K562 (cell line): ENCODE data around the gene HAPLN2. TPM values are rescaled to one million over a fixed set of nuclear protein-coding genes. Genes with fewer than 3 reads are reported as not detected.

Experiments
- ATAC-seq: fragments of 200-7000 bp; cut with Tn5 transposase; 3 replicates; pipeline ENCODE4 v1.9.1; 2020; ENCODE audit warnings: moderate library complexity
- BruUV-seq: library from RNA; stranded (reverse); fragments of 400-500 nt; replicated peaks from 2 replicates; lab custom pipeline; 2021; lab: Mats Ljungman, UMichigan
- CTCF ChIA-PET: fragments of 300-600 bp; formaldehyde crosslinking; extraction: SDS; loops from one replicate; lab custom pipeline; 2021; ENCODE audit warnings: low intra/inter-chr PET ratio; lab: Yijun Ruan, JAX
- POLR2A ChIA-PET: fragments of 300-600, 350-650 bp; sonication (Branson Sonifier 250); formaldehyde crosslinking; extraction: SDS; loops from one replicate; lab custom pipeline; 2021; ENCODE audit warnings: antibody characterized with exemption, inconsistent platforms; lab: Yijun Ruan, JAX
- DNase-seq, 4 experiments: peaks; one replicate each; pipeline versions ENCODE4 v3.0.0 to v3.0.0-alpha.2; 2011 to 2018; ENCODE audit warnings: low spot score in 3 of 4, mixed read lengths in 3 of 4; ENCODE audit errors: extremely low read depth in 1 of 4
- FAIRE-seq: peaks from 2 replicates; lab custom pipeline; 2011; peaks lifted over from hg19 to GRCh38; lab: Jason Lieb, UNC
- H2AFZ ChIP-seq: 2 replicates; pipeline ENCODE4 v1.6.0; 2011; ENCODE audit warnings: low read depth, low read length, control low read depth, inconsistent platforms
- H3K27ac ChIP-seq: fragments of 200-600 bp; 3 replicates; pipeline ENCODE4 v1.8.0; 2011; ENCODE audit warnings: low read depth, mild to moderate bottlenecking, control low read depth, inconsistent platforms, low read length, moderate library complexity, mixed read lengths; ENCODE audit errors: extremely low read depth
- H3K27me3 ChIP-seq, 2 experiments: fragments of 300-600 bp in 1 of 2; 2 replicates in 1 of 2; 3 replicates in 1 of 2; pipeline versions ENCODE4 v1.6.0 to v1.8.0; 2011; ENCODE audit warnings: inconsistent platforms in 2 of 2, low read length in 2 of 2, mild to moderate bottlenecking in 1 of 2, mixed read lengths in 1 of 2, moderate library complexity in 1 of 2; ENCODE audit not compliant: control insufficient read depth in 2 of 2, insufficient read depth in 2 of 2
- H3K36me3 ChIP-seq: fragments of 300-600 bp; 3 replicates; pipeline ENCODE4 v1.8.0; 2011; ENCODE audit warnings: mild to moderate bottlenecking, low read length, inconsistent platforms; ENCODE audit not compliant: control insufficient read depth, insufficient read depth
- H3K4me1 ChIP-seq, 2 experiments: fragments of 200-600 bp in 1 of 2; replicated peaks in 1 of 2; 2 replicates in 1 of 2; 3 replicates in 1 of 2; pipeline versions ENCODE4 v1.5.1 to v1.8.0; 2011; ENCODE audit warnings: inconsistent platforms in 2 of 2, low read length in 2 of 2, mild to moderate bottlenecking in 1 of 2, mixed read lengths in 1 of 2, moderate library complexity in 1 of 2; ENCODE audit not compliant: control insufficient read depth in 2 of 2, insufficient read depth in 2 of 2
- H3K4me2 ChIP-seq: 2 replicates; pipeline ENCODE4 v1.6.1; 2011; ENCODE audit warnings: low read length, control low read depth, inconsistent platforms, mixed read lengths; ENCODE audit not compliant: insufficient read depth
- H3K4me3 ChIP-seq: fragments of 200-600 bp; sonication (generic), shearing (Covaris generic); 2 replicates; pipeline ENCODE4 v1.5.1; 2016; ENCODE audit warnings: control low read depth, inconsistent platforms
- H3K79me2 ChIP-seq: fragments of 200-600 bp; 3 replicates; pipeline ENCODE4 v1.8.0; 2011; ENCODE audit warnings: low read length, inconsistent platforms; ENCODE audit not compliant: control insufficient read depth, insufficient read depth
- H3K9ac ChIP-seq, 2 experiments: 2 replicates each; pipeline versions ENCODE4 v1.6.0 to v1.6.1; 2011; ENCODE audit warnings: low read depth in 2 of 2, low read length in 2 of 2, control low read depth in 1 of 2, inconsistent platforms in 1 of 2, mild to moderate bottlenecking in 1 of 2, mixed read lengths in 1 of 2; ENCODE audit not compliant: insufficient read depth in 1 of 2
- H3K9me1 ChIP-seq: one replicate; pipeline ENCODE4 v1.6.0; 2011; ENCODE audit warnings: inconsistent platforms, mild to moderate bottlenecking, low read length, moderate library complexity; ENCODE audit not compliant: control insufficient read depth, insufficient read depth
- H3K9me3 ChIP-seq: replicated peaks from 2 replicates; pipeline ENCODE4 v1.5.1; 2011; ENCODE audit warnings: low read depth, low read length, inconsistent platforms; ENCODE audit not compliant: control insufficient read depth, insufficient read depth
- H4K20me1 ChIP-seq: replicated peaks from 2 replicates; pipeline ENCODE4 v1.6.1; 2011; ENCODE audit warnings: low read length, inconsistent platforms, mixed read lengths; ENCODE audit not compliant: control insufficient read depth, insufficient read depth
- GTF2F1 ChIP-seq: IDR thresholded peaks from 2 replicates; pipeline ENCODE4 v1.6.1; 2011; ENCODE audit warnings: low read depth, low read length, improper control_type of control experiment
- JUNB ChIP-seq: fragments of 450-650 bp; formaldehyde crosslinking; conservative IDR thresholded peaks from 2 replicates; pipeline ENCODE4 v1.4.0; 2020; ENCODE audit warnings: mild to moderate bottlenecking
- MAFG ChIP-seq: fragments of 450-650 bp; conservative IDR thresholded peaks from 2 replicates; pipeline ENCODE4 v1.6.1; 2016; ENCODE audit warnings: missing genetic modification characterization, missing compliant biosample characterization
- NCOA4 ChIP-seq: fragments of 450-650 bp; IDR thresholded peaks from 2 replicates; pipeline ENCODE4 v1.6.1; 2018; ENCODE audit warnings: mild to moderate bottlenecking; ENCODE audit not compliant: partially characterized antibody
- SRSF1 ChIP-seq: fragments of 200-400 bp; formaldehyde crosslinking; IDR thresholded peaks from 2 replicates; pipeline ENCODE4 v1.6.1; 2017; ENCODE audit warnings: mild to moderate bottlenecking, low read depth, low read length, moderate library complexity
- TFAP4 ChIP-seq: sonication (generic); formaldehyde crosslinking; IDR thresholded peaks from 2 replicates; pipeline ENCODE4 v1.8.0; 2022; ENCODE audit warnings: missing genetic modification reagents, mild to moderate bottlenecking, moderate library complexity, borderline replicate concordance
- ZNF146 ChIP-seq: IDR thresholded peaks from one replicate; pipeline ENCODE4 v1.6.1; 2018; ENCODE audit warnings: missing compliant biosample characterization; ENCODE audit not compliant: unreplicated experiment
- ZNF354B ChIP-seq: fragments of 250-450 bp; sonication (Bioruptor Pico); IDR thresholded peaks from 2 replicates; pipeline ENCODE4 v1.4.0; 2020
- ZNF609 ChIP-seq: sonication (generic); formaldehyde crosslinking; IDR thresholded peaks from 2 replicates; pipeline ENCODE4 v1.8.1; 2023; ENCODE audit warnings: missing genetic modification reagents, mild to moderate bottlenecking, borderline replicate concordance
- ZNF696 ChIP-seq: fragments of 250-450 bp; sonication (Bioruptor Pico); conservative IDR thresholded peaks from 2 replicates; pipeline ENCODE4 v1.4.0; 2020; ENCODE audit warnings: mild to moderate bottlenecking, moderate library complexity
- WGBS: fragments of 100-300 bp; shearing (Covaris generic); methylation state at CpG from one replicate; pipeline ENCODE4 v1.1.6; 2016; ENCODE audit warnings: low coverage, mixed read lengths; ENCODE audit not compliant: insufficient coverage; ENCODE audit errors: missing lambda C conversion rate; 5-methylcytosine and 5-hydroxymethylcytosine counted together
- in situ Hi-C: fragments of 300-500 bp; cut with MboI; formaldehyde crosslinking; loops from 4 replicates; pipeline ENCODE4 v1.15.0; 2018; ENCODE audit warnings: inconsistent platforms, mixed read lengths
- intact Hi-C: fragments of 100-400 bp; cut with micrococcal nuclease; formaldehyde crosslinking; loops from 2 replicates; pipeline ENCODE4 v1.14.2; 2022
- polyA plus RNA-seq, 8 experiments: library from polyadenylated mRNA; depleted of rRNA in 4 of 8; stranded (reverse) in 5 of 8; unstranded in 3 of 8; fragments of >200 nt; fragmentation: Nextera tagmentation in 2 of 8; fragmentation: Illumina TruSeq in 1 of 8; extraction: Ambion mirVana in 2 of 8; extraction: Trizol in 1 of 8; gene quantifications; 2 replicates each; pipeline versions ENCODE4 v1.2.1 to v1.2.3, GENCODE V29; 2011 to 2014; ENCODE audit warnings: inconsistent platforms in 1 of 8, missing spikeins in 1 of 8
- total RNA-seq, 7 experiments: library from RNA; depleted of rRNA in 6 of 7; stranded (reverse); fragments of >200 nt in 6 of 7; fragmentation: Illumina TruSeq in 2 of 7; extraction: Trizol in 2 of 7; gene quantifications; 2 replicates each; pipeline versions ENCODE4 v1.2.1 to v1.2.3, GENCODE V29; 2011 to 2021; ENCODE audit warnings: low replicate concordance in 1 of 7
- TF ChIP-seq, protein P1 (sequence below): sonication (generic); formaldehyde crosslinking; IDR thresholded peaks from 2 replicates; pipeline ENCODE4 v1.8.0; 2022; ENCODE audit warnings: mild to moderate bottlenecking, missing genetic modification reagents

The HAPLN2 gene
- total and polyA plus RNA-seq, 9 of the 15 experiments (the other 6 are each of a cell fraction or from before 2014, with no cell fraction given) = 0.14 to 5.2 (median 3.8) TPM; not detected in 4

GRCh38 chr1:156582388-156583017 lies 36.7 kb upstream of the HAPLN2 start:
- CTCF ChIA-PET = interaction anchor here (4.6 kb wide), 1 partner anchor 26 kb away, joined by 77 read pairs; no protein-coding TSS in a partner anchor
- Histone ChIP-seq H3K4me1 (peaks cover 0 to 10% of the 10 kb centered on the region in 2 experiments; a peak in 4 of 5 replicates), H3K9ac (peak overlapping the region in 1 of 2 experiments; percentile 55; a peak in 1 of 4 replicates), H4K20me1 (no peaks in the 10 kb centered on the region), H2AFZ (no peak overlapping the region), H3K4me3 (no peak overlapping the region), H3K9me3 (no peaks in the 10 kb centered on the region), H3K27ac (no peak overlapping the region), H3K36me3 (no peaks in the 10 kb centered on the region), H3K27me3 (no peaks in the 10 kb centered on the region), H3K9me1 (no peaks in the 10 kb centered on the region), H3K4me2 (no peak overlapping the region), H3K79me2 (no peaks in the 10 kb centered on the region)
- in situ Hi-C loops (no loop called here), intact Hi-C loops (no loop called here)
- FAIRE-seq = no peak
- POLR2A ChIA-PET = interaction anchor here (0.6 to 1.1 kb wide), 4 partner anchors 8 to 79 kb away, joined by 3 to 4 read pairs (median 4); no protein-coding TSS in a partner anchor
- DNase-seq = no peak
- ATAC-seq = no peak
- no TSS peak for BruUV-seq
- WGBS = 45% methylated on average over 9 of the region's 9 CpGs
- TF ChIP-seq ZNF354B (CRISPR knock-in tag) (no peak), GTF2F1 (no peak), TFAP4 (no peak), SRSF1 (no peak), ZNF696 (CRISPR knock-in tag) (no peak), MAFG (tag) (no peak), ZNF146 (CRISPR knock-in tag) (no peak), ZNF609 (CRISPR knock-in tag) (no peak), JUNB (CRISPR knock-in tag) (no peak), NCOA4 (no peak)
- TF ChIP-seq, protein P1, sequence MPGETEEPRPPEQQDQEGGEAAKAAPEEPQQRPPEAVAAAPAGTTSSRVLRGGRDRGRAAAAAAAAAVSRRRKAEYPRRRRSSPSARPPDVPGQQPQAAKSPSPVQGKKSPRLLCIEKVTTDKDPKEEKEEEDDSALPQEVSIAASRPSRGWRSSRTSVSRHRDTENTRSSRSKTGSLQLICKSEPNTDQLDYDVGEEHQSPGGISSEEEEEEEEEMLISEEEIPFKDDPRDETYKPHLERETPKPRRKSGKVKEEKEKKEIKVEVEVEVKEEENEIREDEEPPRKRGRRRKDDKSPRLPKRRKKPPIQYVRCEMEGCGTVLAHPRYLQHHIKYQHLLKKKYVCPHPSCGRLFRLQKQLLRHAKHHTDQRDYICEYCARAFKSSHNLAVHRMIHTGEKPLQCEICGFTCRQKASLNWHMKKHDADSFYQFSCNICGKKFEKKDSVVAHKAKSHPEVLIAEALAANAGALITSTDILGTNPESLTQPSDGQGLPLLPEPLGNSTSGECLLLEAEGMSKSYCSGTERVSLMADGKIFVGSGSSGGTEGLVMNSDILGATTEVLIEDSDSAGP = no peak
